ENCODE data around the gene LPIN1.

Gene LPIN1

DNA sequence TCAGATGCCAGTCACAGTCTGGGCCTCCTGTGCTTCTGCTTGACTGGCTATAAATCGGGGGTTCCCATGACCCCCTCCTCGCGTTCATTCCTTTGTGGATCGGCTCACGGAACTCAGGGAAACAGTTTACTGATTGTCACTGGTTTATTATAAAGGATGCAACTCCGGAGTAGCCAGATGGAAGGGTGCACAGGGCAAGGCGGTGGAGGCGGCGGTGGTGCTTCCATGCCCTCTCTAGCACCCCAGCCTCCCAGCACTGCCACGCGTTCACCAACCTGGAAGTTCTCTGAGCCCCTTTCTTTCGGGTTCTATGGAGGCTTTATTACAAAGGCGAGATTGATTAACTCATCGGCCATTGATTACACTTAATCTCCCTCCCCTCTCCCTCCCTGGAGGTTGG lies 15.6 kb downstream of the LPIN1 start:
- no peak for DNase-seq (ENCODE audit: extremely low read depth in 1 of 2, low read depth in 1 of 2)

DNA sequence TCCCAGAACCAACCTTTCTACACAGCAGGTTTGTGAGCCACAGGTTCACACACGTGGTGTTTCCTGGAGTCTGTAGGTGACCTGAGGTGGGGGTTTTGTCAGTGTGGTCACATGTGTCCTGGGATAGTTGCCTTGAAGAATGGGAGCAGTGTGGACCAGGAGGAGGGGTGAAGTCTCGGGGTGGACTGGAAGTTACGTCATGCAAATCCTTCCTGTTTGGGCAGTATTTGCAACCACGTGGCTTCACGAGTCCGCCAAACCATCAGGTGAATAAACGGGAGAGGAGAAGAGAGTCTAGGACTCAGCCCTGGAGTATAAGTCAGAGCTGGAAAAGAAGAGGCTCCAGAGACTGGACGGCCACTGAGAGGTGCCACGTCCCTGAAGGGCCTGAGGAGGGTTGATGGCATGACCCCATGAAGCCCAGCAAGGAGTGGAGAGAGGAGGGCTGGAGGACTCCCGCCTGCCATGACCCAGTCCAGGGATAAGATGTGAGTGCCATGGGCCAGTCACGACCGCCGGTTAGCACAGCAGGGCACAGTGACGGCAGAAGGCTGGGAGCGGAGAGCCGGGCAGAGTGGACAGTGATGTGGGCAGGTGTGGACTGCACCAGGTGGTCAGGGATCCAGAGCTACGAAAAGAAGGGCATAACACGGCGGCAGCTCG lies 16.5 kb downstream of the LPIN1 start:
- DNase-seq (ENCODE audit: extremely low read depth in 1 of 2, low read depth in 1 of 2), result no peak

DNA sequence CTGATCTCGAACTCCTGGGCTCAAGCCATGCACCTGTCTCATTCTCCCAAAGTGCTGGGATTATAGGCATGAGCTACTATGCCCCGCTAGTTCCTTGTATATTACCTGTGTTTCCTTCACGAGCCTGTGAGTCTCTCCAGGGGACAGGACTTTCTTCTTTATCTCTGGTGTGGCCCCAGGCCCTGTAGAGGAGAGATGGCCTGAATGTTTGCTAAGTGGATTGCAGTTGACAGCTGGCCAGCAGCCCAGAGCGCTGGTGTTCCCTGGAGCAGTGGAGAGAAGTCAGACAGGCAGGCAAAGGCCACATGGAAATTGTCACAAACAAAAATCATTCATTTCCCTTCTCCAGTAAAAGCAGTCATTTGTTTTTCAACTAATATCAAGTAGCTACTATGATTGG lies 17.9 kb downstream of the LPIN1 start:
- DNase-seq (ENCODE audit: extremely low read depth in 1 of 2, low read depth in 1 of 2), result no peak

DNA sequence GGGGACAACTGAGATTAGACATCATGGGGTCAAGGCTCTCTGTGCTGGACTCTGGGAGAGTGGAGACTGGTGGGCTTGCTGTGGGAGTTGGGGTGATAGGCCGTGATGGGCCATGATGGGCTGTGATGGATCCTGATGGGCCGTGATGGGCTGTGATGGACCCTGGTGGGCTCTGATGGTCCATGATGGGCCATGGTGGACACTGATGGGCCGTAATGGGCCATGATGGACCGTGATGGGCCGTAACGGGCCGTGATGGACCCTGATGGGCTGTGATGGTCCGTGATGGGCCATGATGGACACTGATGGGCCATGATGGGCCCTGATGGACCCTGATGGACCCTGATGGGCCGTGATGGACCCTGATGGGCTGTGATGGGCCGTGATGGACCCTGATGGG lies 18.5 kb downstream of the LPIN1 start:
- no peak for DNase-seq (ENCODE audit: extremely low read depth in 1 of 2, low read depth in 1 of 2)

DNA sequence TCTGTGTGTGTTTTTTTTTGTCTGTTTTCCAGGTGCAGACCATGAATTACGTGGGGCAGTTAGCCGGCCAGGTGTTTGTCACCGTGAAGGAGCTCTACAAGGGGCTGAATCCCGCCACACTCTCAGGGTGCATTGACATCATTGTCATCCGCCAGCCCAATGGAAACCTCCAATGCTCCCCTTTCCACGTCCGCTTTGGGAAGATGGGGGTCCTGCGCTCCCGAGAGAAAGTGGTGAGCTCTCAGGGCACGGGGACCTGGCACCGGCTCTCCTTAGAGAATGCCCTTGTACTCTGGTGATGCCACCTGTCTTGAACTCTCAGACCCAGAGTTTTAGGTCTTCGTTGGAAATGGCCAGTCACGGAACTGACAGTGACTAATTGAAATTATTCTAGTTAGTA lies 19.1 kb downstream of the LPIN1 start:
- no peak for DNase-seq (ENCODE audit: extremely low read depth in 1 of 2, low read depth in 1 of 2)

DNA sequence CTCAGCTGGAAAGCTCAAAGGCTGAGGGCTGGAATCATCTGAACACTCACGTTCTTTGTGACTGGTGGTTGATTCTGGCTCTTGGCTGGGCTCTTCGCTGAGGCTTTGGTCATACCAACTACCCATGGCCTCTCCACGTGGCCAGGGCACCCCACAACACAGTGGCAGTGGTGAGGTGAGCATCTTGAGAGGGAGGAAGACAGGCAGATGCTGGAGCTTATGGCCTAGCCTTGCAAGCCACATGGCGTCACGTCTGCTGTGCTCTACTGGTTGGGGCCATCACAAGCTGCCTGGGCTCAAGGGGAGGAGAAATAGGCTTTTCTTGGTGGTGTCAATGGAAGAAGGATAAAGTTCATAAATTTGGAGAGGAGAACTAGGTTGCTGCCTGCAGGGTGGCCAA lies 19.6 kb downstream of the LPIN1 start:
- no peak for DNase-seq (ENCODE audit: extremely low read depth in 1 of 2, low read depth in 1 of 2)

DNA sequence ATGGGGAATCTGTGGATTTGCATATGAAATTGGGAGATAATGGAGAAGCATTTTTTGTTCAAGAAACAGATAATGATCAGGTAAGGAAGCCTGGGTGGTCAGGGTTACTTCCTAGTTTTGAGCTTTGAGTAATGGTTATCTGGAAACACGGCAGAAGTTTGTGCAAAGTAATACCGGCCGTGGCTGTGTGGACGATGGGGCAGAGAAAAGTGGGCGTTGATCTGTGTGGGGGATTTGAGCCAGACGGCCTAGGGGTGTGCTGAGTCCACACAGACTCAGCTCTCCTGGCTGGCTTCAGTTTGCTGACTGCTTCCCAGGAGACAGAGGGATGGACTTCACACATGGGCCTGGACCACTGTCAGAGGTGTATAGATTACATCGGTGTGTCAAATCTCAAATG lies 21.3 kb downstream of the LPIN1 start:
- no peak for DNase-seq (ENCODE audit: extremely low read depth in 1 of 2, low read depth in 1 of 2)

DNA sequence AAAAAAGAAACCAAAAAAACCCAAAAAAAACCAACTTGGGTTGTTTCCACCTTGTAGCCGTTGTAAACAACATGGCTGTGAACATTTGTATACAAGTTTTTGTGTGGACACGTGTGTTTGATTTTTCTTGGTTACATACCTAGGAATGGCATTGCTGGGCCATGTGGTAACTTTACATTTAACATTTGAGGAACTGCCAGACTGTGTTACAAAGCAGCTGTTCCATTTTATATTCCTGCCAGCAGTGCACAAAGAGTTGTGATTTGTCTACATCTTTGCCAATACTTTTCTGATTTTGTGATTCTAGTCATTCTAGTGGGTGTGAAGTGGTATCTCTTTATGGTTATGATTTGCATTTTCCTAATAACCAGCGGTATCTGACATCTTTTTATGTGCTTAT lies 22.5 kb downstream of the LPIN1 start:
- DNase-seq (ENCODE audit: extremely low read depth in 1 of 2, low read depth in 1 of 2), result no peak

DNA sequence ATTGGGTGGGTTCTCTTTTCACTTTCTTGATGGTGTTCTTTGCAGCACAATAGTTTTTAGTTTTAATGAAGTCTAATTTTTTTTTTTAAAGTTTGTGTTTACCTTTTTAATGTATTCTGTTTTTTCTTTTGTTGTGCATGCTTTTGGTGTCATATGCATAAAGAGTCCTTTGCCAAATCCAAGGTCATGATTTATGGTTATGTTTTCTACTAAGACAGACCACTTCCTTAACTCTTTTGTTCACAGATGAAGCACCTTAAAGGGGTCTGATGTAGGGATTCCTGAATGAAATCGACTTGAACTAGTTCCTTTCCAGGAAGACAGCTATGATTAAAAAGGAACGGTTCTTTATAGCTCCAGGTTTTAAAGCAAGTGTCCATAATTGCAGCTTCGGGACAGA lies 23.1 kb downstream of the LPIN1 start:
- no peak for DNase-seq (ENCODE audit: extremely low read depth in 1 of 2, low read depth in 1 of 2)

DNA sequence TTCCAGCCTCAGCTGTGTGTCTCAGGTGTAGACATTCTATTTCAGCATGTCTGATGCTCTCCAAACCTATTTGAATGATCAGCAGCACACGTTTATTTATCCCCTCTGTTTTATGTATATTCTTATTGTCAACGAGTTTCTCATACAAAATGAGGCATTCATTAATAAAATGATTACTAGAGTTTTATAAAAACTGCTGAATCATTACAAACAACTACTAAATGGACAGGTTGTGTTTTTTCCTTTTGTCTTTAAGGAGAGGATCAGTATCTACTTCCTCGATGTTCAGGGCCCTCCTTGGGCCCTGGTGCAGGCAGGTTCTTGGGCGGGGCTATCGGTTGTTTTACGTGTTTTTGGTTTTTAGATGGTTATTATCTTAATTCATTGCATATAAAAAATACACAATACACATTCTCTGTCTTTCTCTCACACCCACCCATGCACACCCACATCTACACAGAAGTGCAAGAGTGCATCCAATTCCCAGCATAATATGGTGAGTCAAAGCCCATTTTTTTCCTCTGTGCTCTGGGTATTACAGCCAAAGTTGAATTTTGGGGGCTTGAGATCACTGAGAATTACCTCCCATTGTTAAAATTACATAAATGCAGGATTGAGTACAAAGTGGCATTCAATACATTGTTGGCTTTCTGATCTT lies 24.2 kb downstream of the LPIN1 start:
- DNase-seq (ENCODE audit: extremely low read depth in 1 of 2, low read depth in 1 of 2), result no peak

DNA sequence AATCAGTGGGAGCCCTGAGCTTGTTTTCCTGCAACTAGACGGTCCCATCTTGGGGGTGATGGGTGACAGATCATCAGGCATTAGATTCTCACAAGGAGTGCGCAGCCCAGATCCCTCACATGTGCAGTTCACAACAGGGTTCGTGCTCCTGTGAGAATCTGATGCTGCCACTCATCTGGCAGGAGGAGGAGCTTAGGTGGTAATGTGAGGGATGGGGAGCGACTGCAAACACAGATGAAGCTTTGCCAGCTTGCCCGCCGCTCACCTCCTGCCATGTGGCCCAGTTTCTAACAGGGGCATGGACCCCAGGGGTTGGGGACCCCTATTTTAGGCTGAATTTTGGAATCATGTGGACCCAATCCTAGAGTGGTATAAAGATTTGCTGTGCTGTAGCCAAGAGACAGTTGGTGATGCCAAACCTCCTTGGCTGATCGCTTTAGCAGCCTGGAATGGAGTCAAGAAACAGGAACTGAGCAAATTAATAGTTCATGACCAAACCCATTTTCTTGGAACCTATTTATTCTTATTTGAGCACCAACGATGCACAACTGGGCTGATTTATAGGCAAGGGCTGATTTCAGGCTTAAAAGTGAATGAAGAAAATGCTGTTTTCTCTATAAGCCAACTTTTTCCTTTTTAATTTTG lies 25.7 kb downstream of the LPIN1 start:
- no peak for DNase-seq (ENCODE audit: extremely low read depth in 1 of 2, low read depth in 1 of 2)

DNA sequence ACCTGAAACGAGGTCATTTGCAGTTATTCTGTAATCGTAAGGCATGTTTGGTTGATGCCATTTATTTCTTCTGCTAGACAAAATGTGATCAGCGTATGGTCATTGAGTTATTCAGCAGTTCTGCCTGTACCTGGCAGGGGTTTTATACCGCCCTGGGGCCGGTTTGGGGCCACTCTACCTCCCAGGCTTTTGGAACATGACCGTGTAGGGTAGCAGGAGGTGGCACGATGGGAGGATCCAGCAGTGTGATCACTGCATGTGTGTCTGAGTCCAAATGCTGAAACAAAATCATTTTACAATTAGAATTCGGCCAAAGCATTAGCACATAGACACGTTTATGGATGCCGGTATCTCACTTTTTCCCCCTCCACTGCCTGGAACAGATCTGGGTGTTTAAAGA lies 26.7 kb downstream of the LPIN1 start:
- DNase-seq (ENCODE audit: extremely low read depth in 1 of 2, low read depth in 1 of 2), result no peak

DNA sequence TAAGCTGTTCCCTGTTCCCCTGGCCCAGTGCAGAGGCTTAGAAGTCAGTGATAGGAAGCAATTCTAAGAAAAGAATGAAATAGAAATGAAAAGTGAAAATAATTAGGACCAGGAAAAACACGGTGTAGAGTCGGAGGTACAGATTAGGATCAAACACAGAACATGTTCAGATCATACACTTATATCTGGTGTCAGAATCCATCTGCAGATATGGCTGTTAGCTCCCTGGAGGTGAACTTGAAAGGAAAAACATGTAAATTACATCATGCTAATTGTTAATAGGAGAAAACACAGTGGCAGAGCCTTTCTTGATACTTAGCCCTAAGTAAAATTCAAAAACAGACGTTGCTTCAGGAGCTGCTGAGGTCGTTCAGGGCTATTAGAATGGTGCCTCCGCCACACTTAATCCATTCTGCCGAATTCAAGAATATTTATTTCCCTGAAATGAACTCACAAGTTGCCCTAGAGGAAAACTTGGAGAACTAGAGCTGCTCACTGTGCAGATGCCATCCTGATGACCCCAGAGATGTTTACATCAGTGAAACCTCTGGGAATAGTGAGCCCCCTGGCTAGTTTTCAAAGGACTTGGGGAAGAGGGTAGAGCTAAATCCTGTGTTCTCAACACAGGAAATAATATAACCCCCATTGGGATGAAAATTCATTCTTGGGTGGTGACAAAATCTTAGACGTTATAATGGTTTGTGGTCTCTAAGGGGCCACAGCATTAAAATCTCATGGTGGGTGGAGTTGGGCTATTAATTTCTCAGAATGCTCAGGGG lies 27.5 kb downstream of the LPIN1 start:
- DNase-seq (ENCODE audit: extremely low read depth in 1 of 2, low read depth in 1 of 2), result no peak

DNA sequence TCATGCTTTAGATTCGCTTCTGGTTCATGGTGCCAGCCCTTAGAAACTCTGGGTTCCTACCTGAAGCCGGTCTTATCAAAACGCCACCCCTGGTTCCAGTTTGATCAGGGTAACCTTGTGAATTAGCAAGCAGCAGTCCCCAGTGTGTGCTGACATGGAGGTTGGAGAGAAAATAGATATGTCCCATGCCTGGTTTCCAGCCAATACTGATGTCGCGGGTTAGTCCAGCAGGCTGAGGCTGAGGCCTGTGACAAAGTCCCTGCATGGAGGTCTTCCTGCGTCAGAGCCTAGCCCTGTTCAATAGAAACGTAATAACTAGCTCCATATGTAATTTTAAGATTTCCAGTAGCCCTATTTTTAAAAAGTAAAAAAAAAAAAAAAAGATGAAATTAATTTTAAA lies 28.2 kb downstream of the LPIN1 start:
- DNase-seq (ENCODE audit: extremely low read depth in 1 of 2, low read depth in 1 of 2), result no peak

DNA sequence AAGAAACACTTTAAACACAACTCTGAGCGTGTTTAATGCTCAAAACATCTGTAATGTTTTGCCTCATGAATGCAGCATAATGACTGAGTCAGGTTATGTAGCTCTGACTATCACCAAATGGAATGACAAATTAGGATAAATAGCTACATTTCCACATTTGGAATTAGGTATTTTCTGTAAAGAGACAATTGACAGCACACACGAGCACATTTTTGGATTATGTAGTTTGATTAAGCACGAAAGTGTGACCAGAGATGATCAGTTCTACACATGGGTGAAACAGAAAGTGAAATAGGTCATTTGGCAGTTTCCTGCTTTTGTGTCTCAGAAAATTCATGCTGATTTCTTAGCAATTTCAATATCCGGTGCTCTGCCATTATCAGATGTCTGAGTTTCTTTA lies 29.0 kb downstream of the LPIN1 start:
- no peak for DNase-seq (ENCODE audit: extremely low read depth in 1 of 2, low read depth in 1 of 2)

DNA sequence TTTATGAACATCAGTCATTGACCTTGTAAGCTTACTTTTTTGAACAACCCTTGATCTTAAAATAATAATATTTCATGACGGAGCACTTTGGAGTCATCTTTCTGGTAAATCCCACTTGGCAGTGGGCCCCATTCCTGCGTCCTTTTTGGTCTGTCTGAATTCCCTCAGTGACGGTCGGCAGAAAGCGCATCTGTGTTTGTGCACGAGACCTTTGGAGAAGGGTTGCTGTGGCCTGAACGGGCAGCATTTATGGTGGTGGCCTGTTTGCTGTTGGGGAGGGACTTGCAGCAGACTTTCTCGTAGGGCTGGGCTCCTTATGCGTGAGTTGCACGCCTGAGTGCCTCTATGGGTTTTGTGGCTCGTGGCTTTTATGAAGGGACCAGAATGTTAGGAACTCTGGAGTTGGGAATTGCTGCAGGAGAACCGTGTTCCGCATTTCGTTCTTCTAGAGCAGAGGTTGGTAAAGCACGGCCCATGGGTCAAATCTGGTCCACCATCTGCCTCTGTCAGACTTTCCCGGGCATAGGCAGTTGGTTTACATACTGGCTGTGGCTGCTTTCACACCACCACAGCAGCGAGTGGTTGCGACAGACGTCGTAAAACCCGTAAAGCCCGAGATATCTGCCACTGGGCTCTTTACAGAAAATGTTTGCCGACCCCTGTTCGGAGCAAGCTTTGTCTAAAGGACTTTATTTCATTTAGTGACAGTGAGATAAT lies 30.8 kb downstream of the LPIN1 start:
- DNase-seq (ENCODE audit: extremely low read depth in 1 of 2, low read depth in 1 of 2), result no peak

DNA sequence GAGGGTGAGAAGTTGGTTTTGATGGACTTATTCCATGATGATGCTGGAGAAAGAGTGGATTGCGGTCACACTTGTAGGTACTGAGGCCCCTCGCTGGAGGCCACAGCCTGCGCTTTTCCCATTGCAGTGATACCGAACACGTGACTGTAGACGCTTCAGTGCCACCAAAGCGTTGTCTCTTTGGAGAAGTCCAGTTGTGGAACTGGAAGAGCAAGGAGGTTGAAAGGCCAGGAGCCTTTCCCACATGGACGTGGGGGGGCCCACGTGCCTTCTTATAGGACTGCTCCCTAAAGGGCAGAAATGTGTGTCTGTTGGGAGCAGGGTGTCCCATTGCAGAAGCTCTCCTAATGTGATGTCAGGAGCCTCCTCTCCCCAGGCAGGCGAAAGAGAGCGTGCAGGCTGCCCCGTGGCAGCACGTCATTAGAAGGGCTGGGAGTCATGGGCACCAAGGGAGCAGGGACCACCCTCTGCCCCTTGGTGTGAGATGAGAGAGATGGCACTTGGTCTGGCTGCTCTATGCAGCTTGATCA lies 31.5 kb downstream of the LPIN1 start:
- DNase-seq (ENCODE audit: extremely low read depth in 1 of 2, low read depth in 1 of 2), result no peak

DNA sequence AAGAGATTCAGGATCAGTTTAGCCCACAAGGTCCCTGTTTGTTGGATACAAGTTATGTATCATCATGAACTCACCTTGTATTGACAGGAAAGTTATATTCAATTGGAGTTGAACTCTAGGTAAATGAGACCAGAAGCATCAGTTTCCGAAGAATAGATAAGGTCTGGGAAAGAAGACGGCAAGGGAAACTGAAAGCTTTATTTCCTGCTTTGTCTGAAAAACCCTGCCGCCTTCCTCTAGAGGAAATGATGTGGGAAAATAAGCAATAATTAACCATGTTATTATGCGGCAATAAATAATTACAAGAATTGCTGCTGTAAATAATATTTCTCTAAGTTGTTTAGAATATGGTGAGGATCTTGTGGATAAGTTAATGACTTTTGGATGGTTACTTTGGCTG lies 32.0 kb downstream of the LPIN1 start:
- DNase-seq (ENCODE audit: extremely low read depth in 1 of 2, low read depth in 1 of 2), result no peak

DNA sequence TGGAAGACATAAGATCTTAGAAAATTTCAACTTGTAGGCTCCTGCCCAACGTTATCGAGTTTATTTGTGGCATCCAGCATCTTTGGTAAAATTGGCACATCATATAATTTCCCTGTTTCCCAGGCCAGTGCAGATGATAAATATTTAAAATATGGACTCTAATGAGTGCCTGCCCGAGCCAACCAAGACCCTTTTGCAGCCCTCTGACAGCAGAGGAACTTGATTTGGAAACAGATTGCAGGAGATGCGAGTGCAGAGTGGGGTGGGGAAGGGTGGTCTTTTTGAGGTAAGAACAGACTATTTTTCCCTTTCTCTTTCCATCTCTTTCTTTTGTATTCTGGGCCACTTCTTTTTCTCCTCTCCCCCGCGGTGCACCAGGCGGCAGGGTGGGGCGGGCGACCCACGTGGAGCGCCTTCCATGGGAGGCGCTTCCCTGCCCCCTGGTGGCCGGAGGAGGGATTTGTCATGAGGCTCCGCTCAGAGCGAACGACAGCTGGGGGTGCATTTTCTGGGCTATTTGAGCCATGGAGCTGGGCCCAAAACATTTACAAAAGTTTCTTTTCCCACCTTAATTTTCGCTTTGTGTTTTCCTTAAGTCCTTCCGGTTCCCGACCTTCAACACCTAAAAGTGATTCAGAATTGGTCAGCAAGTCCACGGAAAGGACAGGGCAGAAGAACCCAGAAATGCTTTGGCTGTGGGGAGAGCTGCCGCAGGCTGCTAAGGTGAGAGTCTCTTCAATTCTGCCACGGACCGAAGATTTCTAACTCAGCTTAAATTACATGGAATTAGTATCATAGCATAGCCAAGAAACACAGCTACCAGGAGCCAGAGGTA lies 32.7 kb downstream of the LPIN1 start:
- DNase-seq (ENCODE audit: extremely low read depth in 1 of 2, low read depth in 1 of 2), result peak; percentile 74 to 85

DNA sequence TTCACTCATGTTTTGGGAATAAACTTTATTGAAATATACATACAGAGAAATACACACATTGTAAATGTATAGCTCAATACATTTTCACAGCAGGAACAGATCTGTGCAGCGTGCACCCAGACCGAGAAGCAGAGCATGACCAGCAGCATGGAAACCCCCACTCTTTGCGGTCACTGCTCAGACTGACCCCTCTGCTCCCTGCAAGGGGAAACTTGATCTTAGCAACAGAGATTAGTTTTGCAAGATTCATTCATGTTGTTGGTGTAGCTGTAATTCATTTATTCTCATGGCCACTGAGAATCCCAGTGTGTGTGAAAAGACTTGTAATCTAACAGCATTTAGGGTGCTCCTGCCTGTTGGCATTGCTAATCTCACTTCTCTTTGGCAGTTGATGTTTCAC lies 35.2 kb downstream of the LPIN1 start:
- DNase-seq (ENCODE audit: extremely low read depth in 1 of 2, low read depth in 1 of 2), result no peak
